Endothelial cell of umbilical vein (primary cell): Measurements from ENCODE around the gene METTL26. TPM values are rescaled to one million over a fixed set of nuclear protein-coding genes. Genes with fewer than 3 reads are reported as not detected.

ENCODE experiments used
- BruUV-seq: library from RNA; stranded (reverse); fragments of 400-500 nt; replicated peaks from 2 replicates; lab custom pipeline; 2021; lab: Mats Ljungman, UMichigan
- CTCF ChIA-PET: fragments of 300-600, 350-600 bp; sonication (Branson Sonifier 250); formaldehyde crosslinking; loops from one replicate; lab custom pipeline; 2021; ENCODE audit warnings: antibody characterized with exemption, inconsistent platforms; lab: Charles Lee
- POLR2A ChIA-PET: fragments of 300-600, 350-600 bp; sonication (Branson Sonifier 250); formaldehyde crosslinking; loops from one replicate; lab custom pipeline; 2021; ENCODE audit warnings: antibody characterized with exemption, inconsistent platforms; lab: Charles Lee
- DNase-seq: peaks from one replicate; pipeline ENCODE4 v3.0.0-alpha.2; 2011; ENCODE audit warnings: low read depth, low spot score
- FAIRE-seq: peaks from 2 replicates; lab custom pipeline; 2011; peaks lifted over from hg19 to GRCh38; lab: Jason Lieb, UNC
- H2AFZ ChIP-seq: 2 replicates; pipeline ENCODE4 v1.6.0; 2012; ENCODE audit warnings: low read depth, low read length, control low read depth, inconsistent platforms
- H3K27ac ChIP-seq: 2 replicates; pipeline ENCODE4 v1.5.1; 2011; ENCODE audit warnings: low read depth, mild to moderate bottlenecking, control low read depth, low read length, moderate library complexity; ENCODE audit not compliant: insufficient read depth
- H3K27me3 ChIP-seq, 2 experiments: 2 replicates each; pipeline versions ENCODE4 v1.6.0 to v1.6.1; 2011; ENCODE audit warnings: low read length in 2 of 2, mixed read lengths in 1 of 2; ENCODE audit not compliant: control insufficient read depth in 2 of 2, insufficient read depth in 2 of 2
- H3K36me3 ChIP-seq, 2 experiments: 2 replicates in 1 of 2; 3 replicates in 1 of 2; pipeline ENCODE4 v1.5.1; 2011; ENCODE audit warnings: low read length in 2 of 2, mild to moderate bottlenecking in 1 of 2, moderate library complexity in 1 of 2; ENCODE audit not compliant: control insufficient read depth in 2 of 2, insufficient read depth in 2 of 2; ENCODE audit errors: extremely low read depth in 1 of 2
- H3K4me1 ChIP-seq: 3 replicates; pipeline ENCODE4 v1.5.1; 2011; ENCODE audit warnings: mild to moderate bottlenecking, low read length; ENCODE audit not compliant: control insufficient read depth, insufficient read depth; ENCODE audit errors: extremely low read depth
- H3K4me2 ChIP-seq: 2 replicates; pipeline ENCODE4 v1.6.1; 2011; ENCODE audit warnings: low read length, control low read depth, mixed read lengths; ENCODE audit not compliant: insufficient read depth
- H3K4me3 ChIP-seq, 3 experiments: fragments of 200-600 bp in 1 of 3; sonication (generic), shearing (Covaris generic) in 1 of 3; replicated peaks in 1 of 3; 2 replicates each; pipeline ENCODE4 v1.5.1; 2011 to 2016; ENCODE audit warnings: control low read depth in 3 of 3, low read length in 3 of 3, mild to moderate bottlenecking in 2 of 3, inconsistent platforms in 1 of 3, low read depth in 1 of 3, moderate library complexity in 1 of 3; ENCODE audit not compliant: insufficient read depth in 1 of 3
- H3K79me2 ChIP-seq: 2 replicates; pipeline ENCODE4 v1.6.0; 2012; ENCODE audit warnings: low read length, inconsistent platforms; ENCODE audit not compliant: control insufficient read depth, insufficient read depth
- H3K9ac ChIP-seq: replicated peaks from 2 replicates; pipeline ENCODE3; 2011; ENCODE audit warnings: low read length, control low read depth; ENCODE audit not compliant: insufficient read depth; ENCODE audit errors: extremely low read depth
- H3K9me1 ChIP-seq: replicated peaks from 3 replicates; pipeline ENCODE4 v1.6.0; 2011; ENCODE audit warnings: mild to moderate bottlenecking, low read length; ENCODE audit not compliant: control insufficient read depth, insufficient read depth; ENCODE audit errors: extremely low read depth
- H3K9me3 ChIP-seq: replicated peaks from 2 replicates; pipeline ENCODE4 v1.5.1; 2012; ENCODE audit warnings: low read length, inconsistent platforms; ENCODE audit not compliant: control insufficient read depth, insufficient read depth
- H4K20me1 ChIP-seq: replicated peaks from 2 replicates; pipeline ENCODE3; 2011; ENCODE audit warnings: mild to moderate bottlenecking, low read length; ENCODE audit not compliant: control insufficient read depth, insufficient read depth; ENCODE audit errors: extremely low read depth
- CTCF ChIP-seq, 2 donors: IDR thresholded peaks; 1 replicate in 1 of 2; 2 replicates in 1 of 2; pipeline ENCODE4 v1.5.1; 2011; ENCODE audit warnings: low read length in 2 of 2, mild to moderate bottlenecking in 2 of 2, moderate library complexity in 2 of 2, control low read depth in 1 of 2, inconsistent platforms in 1 of 2, low read depth in 1 of 2; ENCODE audit not compliant: insufficient read depth in 1 of 2; ENCODE audit errors: extremely low read depth in 1 of 2
- EZH2 ChIP-seq: IDR thresholded peaks from 2 replicates; pipeline ENCODE4 v1.6.1; 2012; ENCODE audit warnings: borderline replicate concordance, low read depth, mild to moderate bottlenecking, moderate library complexity, low read length, inconsistent platforms; ENCODE audit not compliant: severe bottlenecking
- FOS ChIP-seq: IDR thresholded peaks from 2 replicates; pipeline ENCODE4 v1.6.1; 2011; ENCODE audit warnings: mild to moderate bottlenecking, low read length, moderate library complexity, borderline replicate concordance; ENCODE audit not compliant: insufficient read depth
- GATA2 ChIP-seq: IDR thresholded peaks from 2 replicates; pipeline ENCODE4 v1.7.0; 2011; ENCODE audit warnings: low read depth, mild to moderate bottlenecking, moderate library complexity, mixed read lengths, low read length; ENCODE audit not compliant: insufficient read length, insufficient read depth
- JUN ChIP-seq: IDR thresholded peaks from 2 replicates; pipeline ENCODE4 v1.6.1; 2011; ENCODE audit warnings: borderline replicate concordance, low read depth; ENCODE audit not compliant: insufficient read length, insufficient read depth
- MAX ChIP-seq: IDR thresholded peaks from 2 replicates; pipeline ENCODE4 v1.6.1; 2011; ENCODE audit not compliant: insufficient read depth, insufficient read length
- MYC ChIP-seq: IDR thresholded peaks from one replicate; pipeline ENCODE4 v1.6.1; 2011; ENCODE audit warnings: mild to moderate bottlenecking, low read depth, low read length
- POLR2A ChIP-seq: IDR thresholded peaks from 2 replicates; pipeline ENCODE4 v1.6.1; 2012; ENCODE audit warnings: low read depth, mild to moderate bottlenecking, control low read depth, low read length
- POLR2AphosphoS5 ChIP-seq: IDR thresholded peaks from 2 replicates; pipeline ENCODE4 v1.6.1; 2012; ENCODE audit warnings: low read depth, mild to moderate bottlenecking, control low read depth, low read length, moderate library complexity; ENCODE audit not compliant: insufficient read depth
- dilution Hi-C: fragments of 300-500 bp; cut with MboI; formaldehyde crosslinking; loops from one replicate; pipeline ENCODE4 v1.15.0; 2019; ENCODE audit warnings: low sequenced_read_pairs; ENCODE audit not compliant: extremely low pct_ligation_motif_present
- intact Hi-C: fragments of 100-400 bp; cut with micrococcal nuclease; formaldehyde crosslinking; loops from one replicate; pipeline ENCODE4 v1.10.0; 2022
- polyA plus RNA-seq, 4 experiments: library from polyadenylated mRNA; depleted of rRNA in 3 of 4; stranded (reverse) in 3 of 4; unstranded in 1 of 4; fragments of >200 nt; gene quantifications; 2 replicates each; pipeline versions ENCODE4 v1.2.1 to v1.2.3, GENCODE V29; 2011 to 2012; ENCODE audit warnings: missing spikeins in 1 of 4
- total RNA-seq: library from RNA; stranded (reverse); gene quantifications from 2 replicates; pipeline ENCODE4 v1.2.3, GENCODE V29; 2021

Gene METTL26
- total and polyA plus RNA-seq, 2 donors (not counting 3 experiments of a cell fraction or from before 2014, with no cell fraction given), result 114 to 138 TPM

- H3K27me3 ChIP-seq, result no peaks in the 10 kb centered on the region
- peak overlapping the region; percentile 72 for H3K9ac ChIP-seq
- peak overlapping the region; percentile 19 for H3K4me2 ChIP-seq
- FAIRE-seq, result no peak
- CTCF ChIA-PET, result interaction anchor here (1.7 kb wide), 1 partner anchor 10 kb away, joined by 5 read pairs; no protein-coding TSS in a partner anchor
- peak overlapping the region; percentile 24 to 77 (median 54) for H3K4me3 ChIP-seq
- dilution Hi-C loops (no loop called here), intact Hi-C loops (loop anchor here (1.0 to 5.0 kb wide), 5 partner anchors 38 to 197 kb away; partner anchors contain the start of genes METTL26 and RHOT2)
- H3K27ac ChIP-seq, result peak overlapping the region; percentile 68
- TF ChIP-seq MAX (no peak), POLR2AphosphoS5 (peak; percentile 73), POLR2A (peak; percentile 74), GATA2 (no peak)
- no peaks in the 10 kb centered on the region for H3K9me1 ChIP-seq
- H3K4me1 ChIP-seq, result peaks cover 16% of the 10 kb centered on the region
- POLR2A ChIA-PET, result no interaction called here
- BruUV-seq, result no TSS peak
- H3K79me2 ChIP-seq, result peaks cover 22% of the 10 kb centered on the region
- H3K9me3 ChIP-seq, result no peaks in the 10 kb centered on the region
- DNase-seq, result peak; percentile 98
- H4K20me1 ChIP-seq, result no peaks in the 10 kb centered on the region
- H2AFZ ChIP-seq, result peak overlapping the region; percentile 63
- H3K36me3 ChIP-seq, result peaks cover 0 to 3% of the 10 kb centered on the region in 2 experiments
Observed at GRCh38 chr16:588889-589657, 47.0 kb downstream of the METTL26 start.

GRCh38 chr16:588639-588888 lies 47.5 kb downstream of the METTL26 start:
- intact Hi-C loops (loop anchor here (2.0 to 5.0 kb wide), 2 partner anchors 38 to 196 kb away; no protein-coding TSS in a partner anchor), dilution Hi-C loops (no loop called here)
- H3K9ac ChIP-seq, result peak overlapping the region; percentile 72
- H4K20me1 ChIP-seq, result no peaks in the 10 kb centered on the region
- peaks cover 18% of the 10 kb centered on the region for H3K79me2 ChIP-seq
- H3K4me3 ChIP-seq, result peak overlapping the region; percentile 24 to 77 (median 54)
- no peaks in the 10 kb centered on the region for H3K9me3 ChIP-seq
- DNase-seq (peak; percentile 69), FAIRE-seq (peak; percentile 28)
- no peak overlapping the region for H2AFZ ChIP-seq
- no peak for TF ChIP-seq JUN
- TF ChIP-seq CTCF (IDR thresholded peaks at IDR 0.05; ENCODE audit: extremely low read depth in 1 of 2, insufficient read depth in 1 of 2, low read depth in 1 of 2, low read length in 2 of 2), result no peak
- no peak for TF ChIP-seq MAX
- no peak for TF ChIP-seq POLR2AphosphoS5
- no peak for TF ChIP-seq POLR2A
- no peak for TF ChIP-seq FOS
- no peak for TF ChIP-seq GATA2
- no peak for TF ChIP-seq MYC
- TF ChIP-seq EZH2, result no peak
- H3K4me2 ChIP-seq, result peak overlapping the region; percentile 19
- H3K9me1 ChIP-seq, result no peaks in the 10 kb centered on the region
- peaks cover 16% of the 10 kb centered on the region for H3K4me1 ChIP-seq
- CTCF ChIA-PET, result interaction anchor here (1.7 kb wide), 1 partner anchor 10 kb away, joined by 5 read pairs; no protein-coding TSS in a partner anchor
- peak overlapping the region; percentile 68 for H3K27ac ChIP-seq
- no peaks in the 10 kb centered on the region for H3K27me3 ChIP-seq
- BruUV-seq, result no TSS peak
- peaks cover 0 to 3% of the 10 kb centered on the region in 2 experiments for H3K36me3 ChIP-seq
- POLR2A ChIA-PET, result no interaction called here
